HL-60 (cell line): Measurements from ENCODE around the gene TRIM44.

Experiments
- DNase-seq, 2 experiments: peaks; one replicate each; pipeline ENCODE4 v3.0.0-alpha.2; 2010 to 2020; ENCODE audit warnings: low read depth in 1 of 2, low spot score in 1 of 2
- H3K27ac ChIP-seq: fragments of 250-450 bp; sonication (Bioruptor Pico); replicated peaks from 2 replicates; pipeline ENCODE4 v1.5.1; 2020; ENCODE audit warnings: mild to moderate bottlenecking, moderate library complexity
- H3K27me3 ChIP-seq: fragments of 250-450 bp; sonication (Bioruptor Pico); 2 replicates; pipeline ENCODE4 v1.5.1; 2021; ENCODE audit warnings: mild to moderate bottlenecking, moderate library complexity; ENCODE audit not compliant: insufficient read depth, poor library complexity, severe bottlenecking
- H3K4me3 ChIP-seq: replicated peaks from 2 replicates; pipeline ENCODE4 v1.5.1; 2011; ENCODE audit warnings: mild to moderate bottlenecking, control low read depth, low read length; ENCODE audit not compliant: insufficient read depth
- GABPA ChIP-seq: IDR thresholded peaks from 2 replicates; pipeline ENCODE4 v1.6.1; 2012; ENCODE audit warnings: low read depth
- POLR2AphosphoS5 ChIP-seq: IDR thresholded peaks from 2 replicates; pipeline ENCODE4 v1.6.1; 2012; ENCODE audit warnings: low read depth
- SPI1 ChIP-seq: IDR thresholded peaks from 2 replicates; pipeline ENCODE4 v1.6.1; 2012; ENCODE audit warnings: low read depth, mild to moderate bottlenecking, borderline replicate concordance
- TF ChIP-seq, protein P1 (sequence below): IDR thresholded peaks from 2 replicates; pipeline ENCODE4 v1.6.1; 2012; ENCODE audit warnings: low read depth; ENCODE audit not compliant: insufficient replicate concordance
- TF ChIP-seq, protein P2 (sequence below): IDR thresholded peaks from one replicate; pipeline ENCODE4 v1.5.1; 2011; ENCODE audit warnings: low read length, control low read depth, inconsistent platforms; ENCODE audit not compliant: insufficient read depth

Gene TRIM44

DNA sequence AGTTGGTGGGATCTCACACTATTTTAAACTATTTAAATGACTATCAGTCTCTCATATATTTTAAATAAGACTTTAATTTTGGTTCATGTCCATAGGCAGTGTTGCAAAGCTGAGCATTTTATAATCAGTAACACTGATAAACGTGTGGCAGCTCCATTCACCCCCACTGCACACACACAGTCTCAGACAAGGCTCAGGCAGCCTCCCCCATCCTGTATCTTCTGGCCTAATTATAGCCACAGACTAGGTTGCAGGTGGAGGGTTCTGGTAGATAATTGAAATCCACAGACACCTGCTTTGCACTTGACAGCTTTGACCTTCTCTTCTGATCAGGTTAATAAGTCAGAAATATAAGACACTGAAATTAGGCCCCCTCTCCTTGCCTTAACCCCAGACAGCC is 162.8 kb downstream of the TRIM44 start:
- H3K27me3 ChIP-seq: no peaks in the 10 kb centered on the region
- TF ChIP-seq POLR2AphosphoS5 (no peak), GABPA (no peak), SPI1 (no peak)
- TF ChIP-seq, protein P1, sequence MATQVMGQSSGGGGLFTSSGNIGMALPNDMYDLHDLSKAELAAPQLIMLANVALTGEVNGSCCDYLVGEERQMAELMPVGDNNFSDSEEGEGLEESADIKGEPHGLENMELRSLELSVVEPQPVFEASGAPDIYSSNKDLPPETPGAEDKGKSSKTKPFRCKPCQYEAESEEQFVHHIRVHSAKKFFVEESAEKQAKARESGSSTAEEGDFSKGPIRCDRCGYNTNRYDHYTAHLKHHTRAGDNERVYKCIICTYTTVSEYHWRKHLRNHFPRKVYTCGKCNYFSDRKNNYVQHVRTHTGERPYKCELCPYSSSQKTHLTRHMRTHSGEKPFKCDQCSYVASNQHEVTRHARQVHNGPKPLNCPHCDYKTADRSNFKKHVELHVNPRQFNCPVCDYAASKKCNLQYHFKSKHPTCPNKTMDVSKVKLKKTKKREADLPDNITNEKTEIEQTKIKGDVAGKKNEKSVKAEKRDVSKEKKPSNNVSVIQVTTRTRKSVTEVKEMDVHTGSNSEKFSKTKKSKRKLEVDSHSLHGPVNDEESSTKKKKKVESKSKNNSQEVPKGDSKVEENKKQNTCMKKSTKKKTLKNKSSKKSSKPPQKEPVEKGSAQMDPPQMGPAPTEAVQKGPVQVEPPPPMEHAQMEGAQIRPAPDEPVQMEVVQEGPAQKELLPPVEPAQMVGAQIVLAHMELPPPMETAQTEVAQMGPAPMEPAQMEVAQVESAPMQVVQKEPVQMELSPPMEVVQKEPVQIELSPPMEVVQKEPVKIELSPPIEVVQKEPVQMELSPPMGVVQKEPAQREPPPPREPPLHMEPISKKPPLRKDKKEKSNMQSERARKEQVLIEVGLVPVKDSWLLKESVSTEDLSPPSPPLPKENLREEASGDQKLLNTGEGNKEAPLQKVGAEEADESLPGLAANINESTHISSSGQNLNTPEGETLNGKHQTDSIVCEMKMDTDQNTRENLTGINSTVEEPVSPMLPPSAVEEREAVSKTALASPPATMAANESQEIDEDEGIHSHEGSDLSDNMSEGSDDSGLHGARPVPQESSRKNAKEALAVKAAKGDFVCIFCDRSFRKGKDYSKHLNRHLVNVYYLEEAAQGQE: no peak
- TF ChIP-seq, protein P2, sequence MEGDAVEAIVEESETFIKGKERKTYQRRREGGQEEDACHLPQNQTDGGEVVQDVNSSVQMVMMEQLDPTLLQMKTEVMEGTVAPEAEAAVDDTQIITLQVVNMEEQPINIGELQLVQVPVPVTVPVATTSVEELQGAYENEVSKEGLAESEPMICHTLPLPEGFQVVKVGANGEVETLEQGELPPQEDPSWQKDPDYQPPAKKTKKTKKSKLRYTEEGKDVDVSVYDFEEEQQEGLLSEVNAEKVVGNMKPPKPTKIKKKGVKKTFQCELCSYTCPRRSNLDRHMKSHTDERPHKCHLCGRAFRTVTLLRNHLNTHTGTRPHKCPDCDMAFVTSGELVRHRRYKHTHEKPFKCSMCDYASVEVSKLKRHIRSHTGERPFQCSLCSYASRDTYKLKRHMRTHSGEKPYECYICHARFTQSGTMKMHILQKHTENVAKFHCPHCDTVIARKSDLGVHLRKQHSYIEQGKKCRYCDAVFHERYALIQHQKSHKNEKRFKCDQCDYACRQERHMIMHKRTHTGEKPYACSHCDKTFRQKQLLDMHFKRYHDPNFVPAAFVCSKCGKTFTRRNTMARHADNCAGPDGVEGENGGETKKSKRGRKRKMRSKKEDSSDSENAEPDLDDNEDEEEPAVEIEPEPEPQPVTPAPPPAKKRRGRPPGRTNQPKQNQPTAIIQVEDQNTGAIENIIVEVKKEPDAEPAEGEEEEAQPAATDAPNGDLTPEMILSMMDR: no peak
- H3K4me3 ChIP-seq: no peak overlapping the region
- DNase-seq: no peak
- no peak overlapping the region for H3K27ac ChIP-seq

DNA sequence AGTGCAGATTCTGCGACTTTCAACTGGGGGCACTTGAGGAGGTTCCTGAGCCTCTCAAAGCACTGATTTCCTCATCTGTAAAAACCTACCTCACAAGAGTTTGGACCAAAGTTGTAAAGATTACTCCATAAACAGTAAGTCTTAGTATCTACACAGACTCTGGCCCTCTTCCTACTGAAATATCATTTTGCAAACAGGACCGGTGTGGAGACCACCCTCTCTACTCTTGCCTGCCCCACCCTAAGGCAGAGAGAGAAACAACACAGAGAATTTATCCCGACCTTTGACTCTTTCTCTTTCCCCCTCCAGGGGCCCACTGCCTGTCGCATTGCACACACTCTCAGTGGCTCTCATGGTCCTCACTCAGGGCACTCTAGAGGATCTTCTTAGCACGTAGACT is 163.4 kb downstream of the TRIM44 start:
- Histone ChIP-seq H3K4me3 (no peak overlapping the region), H3K27ac (no peak overlapping the region), H3K27me3 (no peaks in the 10 kb centered on the region)
- DNase-seq: no peak
- TF ChIP-seq POLR2AphosphoS5 (no peak), SPI1 (no peak), GABPA (no peak)
- TF ChIP-seq, protein P2: no peak
- TF ChIP-seq, protein P1: no peak

DNA sequence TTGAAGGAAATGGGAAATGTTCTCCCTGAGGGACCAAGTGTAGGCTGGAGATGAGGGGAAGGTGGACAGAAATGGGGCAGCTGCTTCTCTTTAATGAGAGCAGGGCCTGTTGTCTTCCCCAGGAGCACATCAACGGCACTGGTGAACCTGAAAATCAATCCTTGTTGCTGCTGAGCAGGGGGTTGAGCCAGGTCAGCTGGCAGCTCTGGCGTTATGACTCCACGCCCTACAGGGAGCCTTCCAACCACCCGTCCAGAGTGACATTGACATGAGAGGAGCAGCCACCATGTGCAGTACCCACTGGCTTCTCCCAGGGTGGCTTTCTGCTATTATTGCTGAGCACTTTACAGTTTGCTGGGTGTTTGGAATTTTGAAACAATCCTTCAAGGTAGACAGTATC is 164.4 kb downstream of the TRIM44 start:
- TF ChIP-seq SPI1: no peak
- TF ChIP-seq GABPA: no peak
- TF ChIP-seq, protein P2: no peak
- no peak for TF ChIP-seq POLR2AphosphoS5
- TF ChIP-seq, protein P1: no peak
- H3K27ac ChIP-seq: no peak overlapping the region
- no peak for DNase-seq
- H3K27me3 ChIP-seq: no peaks in the 10 kb centered on the region
- no peak overlapping the region for H3K4me3 ChIP-seq
